CD8-positive, alpha-beta memory T cell (primary cell): ENCODE data around the gene SMAP1. TPM values are rescaled to one million over a fixed set of nuclear protein-coding genes. Genes with fewer than 3 reads are reported as not detected.

ENCODE experiments used
- CTCF ChIA-PET: fragments of 350-600 bp; sonication (Branson Sonifier 250); formaldehyde crosslinking; loops from one replicate; lab custom pipeline; 2021; ENCODE audit warnings: antibody characterized with exemption; lab: Charles Lee
- POLR2A ChIA-PET: fragments of 350-600 bp; sonication (Branson Sonifier 250); formaldehyde crosslinking; loops from one replicate; lab custom pipeline; 2021; ENCODE audit warnings: antibody characterized with exemption; lab: Charles Lee
- DNase-seq, 5 donors: peaks; one replicate each; pipeline versions ENCODE4 v3.0.0 to v3.0.0-alpha.2; 2020 to 2022; ENCODE audit warnings: mixed read lengths in 1 of 5
- H3K27ac ChIP-seq: one replicate; pipeline ENCODE4 v1.7.0; 2013; ENCODE audit warnings: low read depth, mild to moderate bottlenecking, low read length, moderate library complexity
- H3K27me3 ChIP-seq: 2 replicates; pipeline ENCODE4 v1.7.0; 2013; ENCODE audit warnings: low read length, mild to moderate bottlenecking; ENCODE audit not compliant: insufficient read depth, poor library complexity, severe bottlenecking
- H3K36me3 ChIP-seq: 2 replicates; pipeline ENCODE4 v1.7.0; 2013; ENCODE audit warnings: mild to moderate bottlenecking, low read length, moderate library complexity; ENCODE audit not compliant: insufficient read depth
- H3K4me1 ChIP-seq: 2 replicates; pipeline ENCODE4 v1.7.0; 2013; ENCODE audit warnings: mild to moderate bottlenecking, low read length, moderate library complexity; ENCODE audit not compliant: insufficient read depth
- H3K4me3 ChIP-seq: 2 replicates; pipeline ENCODE4 v1.7.0; 2013; ENCODE audit warnings: mild to moderate bottlenecking, low read length
- H3K9me3 ChIP-seq: 2 replicates; pipeline ENCODE4 v1.7.0; 2013; ENCODE audit warnings: mild to moderate bottlenecking, low read length
- H3K27ac Mint-ChIP-seq, 8 donors: one replicate each; pipeline ENCODE4 v1.8.0; 2020 to 2021; ENCODE audit warnings: mixed read lengths in 8 of 8, mild to moderate bottlenecking in 6 of 8, inconsistent platforms in 3 of 8, moderate library complexity in 3 of 8
- H3K27me3 Mint-ChIP-seq, 2 donors: one replicate each; pipeline ENCODE4 v1.8.0; 2020 to 2021; ENCODE audit warnings: mixed read lengths in 2 of 2, mild to moderate bottlenecking in 1 of 2, moderate library complexity in 1 of 2
- H3K36me3 Mint-ChIP-seq, 3 donors: one replicate each; pipeline ENCODE4 v1.8.0; 2020 to 2021; ENCODE audit warnings: mixed read lengths in 3 of 3, inconsistent platforms in 1 of 3, mild to moderate bottlenecking in 1 of 3
- H3K4me1 Mint-ChIP-seq, 3 donors: one replicate each; pipeline ENCODE4 v1.8.0; 2020 to 2021; ENCODE audit warnings: mixed read lengths in 3 of 3, inconsistent platforms in 1 of 3, mild to moderate bottlenecking in 1 of 3
- H3K4me3 Mint-ChIP-seq, 7 donors: one replicate each; pipeline ENCODE4 v1.8.0; 2020 to 2021; ENCODE audit warnings: mixed read lengths in 7 of 7, mild to moderate bottlenecking in 6 of 7, moderate library complexity in 4 of 7, inconsistent platforms in 2 of 7
- H3K9me3 Mint-ChIP-seq, 5 donors: one replicate each; pipeline ENCODE4 v1.8.0; 2020 to 2022; ENCODE audit warnings: mixed read lengths in 5 of 5, mild to moderate bottlenecking in 3 of 5, moderate library complexity in 2 of 5, inconsistent platforms in 1 of 5
- polyA plus RNA-seq: library from polyadenylated mRNA; unstranded; fragments of 300-500 nt; fragmentation: Illumina TruSeq; gene quantifications from one replicate; pipeline ENCODE4 v1.2.3, GENCODE V29; 2021
- total RNA-seq, 2 experiments: library from RNA; stranded (reverse); gene quantifications; one replicate each; pipeline ENCODE4 v1.2.3, GENCODE V29; 2021

The SMAP1 gene
- total and polyA plus RNA-seq, 3 experiments from 2014 or later = 20.1 to 29.8 (median 23.8) TPM

DNA sequence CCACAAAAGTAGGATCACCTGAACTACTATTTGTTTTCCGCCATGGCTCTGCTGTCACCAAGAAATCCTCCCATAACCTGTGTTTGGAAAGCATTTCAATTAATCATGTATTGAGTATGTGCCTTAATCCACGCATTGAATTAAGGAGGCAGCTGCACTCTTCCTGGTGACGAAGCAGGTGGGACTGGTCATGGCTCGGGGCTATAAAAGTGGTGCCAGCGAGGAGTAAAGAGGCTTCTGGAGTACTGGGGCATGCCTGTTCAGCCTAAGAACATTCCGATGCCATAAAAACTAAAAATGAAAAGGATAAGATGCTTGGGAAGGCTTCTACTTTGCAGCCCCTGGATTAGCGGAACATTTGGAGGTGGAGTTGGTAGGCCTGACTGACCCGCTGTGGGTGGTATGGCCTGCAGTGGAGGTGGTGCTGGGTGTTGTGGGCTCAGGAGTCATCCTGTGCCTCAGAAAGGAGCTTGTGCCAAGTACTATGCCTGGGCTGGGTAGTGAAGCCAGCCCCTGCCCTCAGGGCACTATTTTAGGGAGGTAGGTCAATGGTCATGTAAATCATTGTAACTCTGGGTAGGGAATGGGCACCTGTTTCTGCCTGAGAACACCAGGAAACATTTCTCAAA, 178.6 kb downstream of the SMAP1 start:
- H3K4me1 Mint-ChIP-seq = peaks cover 15 to 46% (median 18%) of the 10 kb centered on the region in 3 donors
- no peak overlapping the region for H3K4me3 ChIP-seq
- peaks cover 0 to 33% (median 9%) of the 10 kb centered on the region in 3 donors for H3K36me3 Mint-ChIP-seq

DNA sequence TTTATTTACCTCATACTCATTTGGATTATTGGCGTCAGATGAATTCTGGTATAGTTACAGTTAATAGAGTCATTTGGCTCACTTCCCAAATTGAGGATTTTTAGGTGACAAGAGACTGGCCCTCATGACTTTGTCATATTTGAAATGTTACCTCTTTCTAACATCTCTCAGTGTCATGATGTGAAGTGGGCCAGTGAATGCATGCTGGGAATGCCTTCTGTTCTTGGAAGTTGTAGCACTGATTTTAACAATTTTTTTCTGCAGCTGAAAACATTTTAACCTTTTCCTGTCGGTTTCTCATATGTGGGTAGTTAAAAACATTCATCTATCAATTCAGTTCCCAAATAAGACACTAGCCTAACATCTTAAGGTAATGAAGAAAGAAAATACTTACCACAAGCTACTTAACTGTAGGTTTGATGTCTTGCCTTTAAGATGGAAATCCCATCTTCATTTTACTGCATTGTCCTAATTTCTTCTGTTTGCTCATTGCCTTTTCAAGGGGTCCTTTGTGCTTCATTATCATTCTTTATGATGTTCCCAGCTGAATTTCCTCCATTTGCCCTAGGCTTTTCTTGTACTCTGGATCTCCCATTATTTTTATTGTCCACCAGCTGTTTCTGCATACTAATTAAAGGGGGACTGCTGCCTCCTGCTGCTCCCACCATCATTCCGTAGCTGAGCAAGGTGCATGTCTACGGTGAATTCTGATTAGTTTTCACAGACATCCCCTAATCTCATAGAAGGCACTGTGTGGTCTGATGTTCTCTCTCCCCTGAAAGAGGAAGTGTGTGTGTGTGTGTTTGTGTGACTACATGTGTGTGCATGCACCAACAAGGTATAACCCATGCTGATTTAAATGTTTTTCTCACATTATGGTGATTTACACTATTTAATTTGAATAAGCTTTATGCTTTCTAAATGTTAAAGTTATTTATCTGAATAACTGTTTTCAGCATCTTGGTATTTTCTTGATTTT, 179.7 kb downstream of the SMAP1 start:
- Histone ChIP-seq H3K36me3 (no peaks in the 10 kb centered on the region), H3K9me3 (no peaks in the 10 kb centered on the region), H3K27me3 (no peaks in the 10 kb centered on the region), H3K4me3 (no peak overlapping the region), H3K4me1 (no peaks in the 10 kb centered on the region), H3K27ac (no peak overlapping the region)
- Mint-ChIP-seq H3K4me3 (no peak overlapping the region), H3K36me3 (peaks cover 0 to 31% (median 12%) of the 10 kb centered on the region in 3 donors), H3K4me1 (peaks cover 15 to 39% (median 18%) of the 10 kb centered on the region in 3 donors), H3K9me3 (no peaks in the 10 kb centered on the region), H3K27ac (peak overlapping the region in 1 of 8 donors; percentile 71), H3K27me3 (no peaks in the 10 kb centered on the region)
- no peak for DNase-seq
- ChIA-PET POLR2A (no interaction called here), CTCF (no interaction called here)

More for the DNA sequence above, 178.6 kb downstream of the SMAP1 start:
- DNase-seq = no peak
- Histone ChIP-seq H3K9me3 (no peaks in the 10 kb centered on the region), H3K36me3 (no peaks in the 10 kb centered on the region), H3K27me3 (no peaks in the 10 kb centered on the region), H3K4me1 (no peaks in the 10 kb centered on the region), H3K27ac (no peak overlapping the region)
- Mint-ChIP-seq H3K27me3 (no peaks in the 10 kb centered on the region), H3K9me3 (no peaks in the 10 kb centered on the region), H3K4me3 (no peak overlapping the region), H3K27ac (peak overlapping the region in 2 of 8 donors; percentile 1 to 34)
- POLR2A ChIA-PET = no interaction called here
- CTCF ChIA-PET = no interaction called here

DNA sequence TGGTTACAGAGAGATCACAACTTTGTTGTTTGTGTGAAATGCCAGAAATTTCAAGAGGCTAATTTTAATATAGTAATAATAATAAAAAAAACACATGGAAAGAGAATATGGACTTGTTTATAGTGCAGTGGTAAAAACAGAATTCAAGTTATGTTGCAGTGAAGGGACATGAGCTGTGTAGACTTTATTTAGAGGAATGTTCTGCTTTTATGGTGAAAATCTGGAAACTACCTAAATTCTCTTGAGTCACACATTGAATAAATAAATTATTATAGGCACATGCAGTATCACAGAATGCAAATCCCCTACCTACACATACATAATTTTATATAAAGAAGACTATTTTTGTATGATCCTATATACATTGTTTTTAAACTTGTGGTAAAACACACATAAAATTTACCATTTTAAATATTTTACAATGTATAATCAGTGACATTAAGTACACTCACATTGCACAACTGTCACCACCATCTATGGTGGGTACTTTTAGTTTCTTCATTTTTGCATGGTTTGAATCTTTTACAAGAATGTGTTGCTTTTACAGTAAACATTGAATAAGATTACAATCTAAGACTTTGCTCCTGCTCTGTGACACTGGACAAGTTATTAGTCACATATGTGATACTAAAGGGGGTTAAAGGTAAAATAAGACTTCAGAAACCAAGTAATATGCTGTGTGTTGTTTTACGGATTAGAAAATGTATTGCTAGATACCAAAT, 181.8 kb downstream of the SMAP1 start:
- CTCF ChIA-PET = no interaction called here

DNA sequence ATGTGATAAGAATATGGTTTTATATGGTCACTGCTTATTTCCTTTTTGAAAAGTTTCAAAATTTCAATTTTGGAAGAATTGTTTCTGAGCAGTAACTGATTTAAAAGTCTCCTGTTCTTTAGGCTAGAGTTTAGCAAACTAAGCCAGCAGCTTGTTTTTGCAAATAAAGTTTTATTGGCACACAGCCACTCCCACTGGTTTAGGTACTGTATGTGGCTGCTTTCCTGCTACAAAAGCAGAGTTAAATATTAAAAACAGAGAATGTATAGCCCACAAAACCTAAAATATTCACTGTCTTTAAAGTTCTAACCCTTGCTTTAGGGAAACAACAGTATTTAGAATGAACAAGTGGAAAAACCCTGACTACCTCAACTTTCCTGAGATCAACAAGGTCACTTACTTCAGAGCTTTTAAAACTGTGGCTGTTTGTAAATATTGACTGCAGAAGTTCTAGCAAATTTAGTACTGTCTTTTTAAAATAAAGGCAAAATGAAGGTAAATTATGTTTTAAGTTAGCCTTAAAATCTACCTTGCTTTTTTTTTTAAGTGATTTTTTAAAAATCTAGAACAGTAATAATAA, 185.1 kb downstream of the SMAP1 start:
- CTCF ChIA-PET = no interaction called here
- peaks cover 0 to 10% (median 2%) of the 10 kb centered on the region in 3 donors for H3K4me1 Mint-ChIP-seq
- no peaks in the 10 kb centered on the region for H3K9me3 ChIP-seq
- H3K36me3 Mint-ChIP-seq = peaks cover 0 to 50% (median 6%) of the 10 kb centered on the region in 3 donors
- H3K9me3 Mint-ChIP-seq = no peaks in the 10 kb centered on the region
- DNase-seq = no peak
- no peaks in the 10 kb centered on the region for H3K36me3 ChIP-seq
- no peaks in the 10 kb centered on the region for H3K27me3 ChIP-seq
- POLR2A ChIA-PET = no interaction called here
- H3K4me3 ChIP-seq = no peak overlapping the region
- H3K27ac ChIP-seq = no peak overlapping the region
- H3K27me3 Mint-ChIP-seq = no peaks in the 10 kb centered on the region
- no peak overlapping the region for H3K27ac Mint-ChIP-seq
- no peak overlapping the region for H3K4me3 Mint-ChIP-seq
- H3K4me1 ChIP-seq = no peaks in the 10 kb centered on the region

More for the DNA sequence above, 181.8 kb downstream of the SMAP1 start:
- Histone ChIP-seq H3K27ac (no peak overlapping the region), H3K4me3 (no peak overlapping the region), H3K36me3 (no peaks in the 10 kb centered on the region), H3K27me3 (no peaks in the 10 kb centered on the region), H3K9me3 (no peaks in the 10 kb centered on the region), H3K4me1 (no peaks in the 10 kb centered on the region)
- Mint-ChIP-seq H3K36me3 (peaks cover 0 to 43% (median 14%) of the 10 kb centered on the region in 3 donors), H3K27me3 (no peaks in the 10 kb centered on the region), H3K4me3 (no peak overlapping the region), H3K27ac (no peak overlapping the region), H3K9me3 (no peaks in the 10 kb centered on the region), H3K4me1 (peaks cover 11 to 33% (median 13%) of the 10 kb centered on the region in 3 donors)
- POLR2A ChIA-PET = no interaction called here
- no peak for DNase-seq

DNA sequence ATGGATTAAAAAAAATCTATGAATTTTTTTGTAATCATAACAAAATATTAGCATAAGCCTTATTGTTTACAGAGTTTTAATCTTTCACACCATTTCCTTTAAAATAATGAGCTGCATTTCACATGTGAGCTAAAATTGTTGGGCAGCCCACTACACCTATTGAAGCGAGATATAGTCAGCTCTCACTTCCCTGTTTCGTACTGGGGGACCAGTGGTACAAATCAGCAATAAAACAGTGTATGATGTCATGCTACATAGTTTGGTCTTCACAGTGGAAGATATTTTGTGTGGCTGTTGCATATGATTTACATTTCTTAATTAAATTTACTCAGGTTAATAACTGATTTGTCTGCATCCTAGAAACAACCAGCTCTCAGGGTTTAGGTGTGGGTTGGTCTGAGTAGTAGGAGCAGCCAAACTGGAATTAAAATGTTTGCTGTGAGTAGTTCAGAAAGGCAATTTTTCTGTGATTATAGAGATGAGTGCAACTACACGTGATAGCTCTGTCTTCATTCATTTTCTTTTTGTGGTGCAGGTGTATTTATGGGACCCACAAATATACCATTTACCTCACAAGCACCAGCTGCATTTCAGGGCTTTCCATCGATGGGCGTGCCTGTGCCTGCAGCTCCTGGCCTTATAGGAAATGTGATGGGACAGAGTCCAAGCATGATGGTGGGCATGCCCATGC, 189.8 kb downstream of the SMAP1 start:
- no peak for DNase-seq
- Histone ChIP-seq H3K36me3 (peaks cover 5% of the 10 kb centered on the region), H3K27me3 (no peaks in the 10 kb centered on the region), H3K4me1 (no peaks in the 10 kb centered on the region), H3K27ac (no peak overlapping the region), H3K4me3 (no peak overlapping the region), H3K9me3 (no peaks in the 10 kb centered on the region)
- no peak overlapping the region for H3K27ac Mint-ChIP-seq
- H3K27me3 Mint-ChIP-seq = no peaks in the 10 kb centered on the region
- CTCF ChIA-PET = interaction anchor here (1.1 kb wide), 1 partner anchor 27 kb away, joined by 3 read pairs; no protein-coding TSS in a partner anchor
- H3K9me3 Mint-ChIP-seq = no peaks in the 10 kb centered on the region
- no peaks in the 10 kb centered on the region for H3K4me1 Mint-ChIP-seq
- H3K36me3 Mint-ChIP-seq = peaks cover 0 to 81% (median 19%) of the 10 kb centered on the region in 3 donors
- H3K4me3 Mint-ChIP-seq = no peak overlapping the region
- POLR2A ChIA-PET = no interaction called here

DNA sequence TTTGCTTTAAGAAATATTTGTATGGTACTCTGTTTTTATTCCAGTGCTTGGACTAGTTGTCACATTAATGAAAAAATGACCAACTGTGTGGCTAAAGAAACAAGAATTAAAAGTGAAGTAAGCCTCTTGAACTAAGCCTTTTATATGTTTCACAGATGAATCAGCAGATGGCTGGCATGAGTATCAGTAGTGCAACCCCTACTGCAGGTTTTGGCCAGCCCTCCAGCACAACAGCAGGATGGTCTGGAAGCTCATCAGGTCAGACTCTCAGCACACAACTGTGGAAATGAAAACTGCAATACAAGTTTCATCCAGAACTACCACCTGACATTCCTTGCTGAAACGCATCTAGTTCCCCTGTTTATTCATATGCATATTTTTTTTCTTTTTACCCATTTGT, 192.4 kb downstream of the SMAP1 start:
- Mint-ChIP-seq H3K4me3 (no peak overlapping the region), H3K27me3 (no peaks in the 10 kb centered on the region), H3K9me3 (no peaks in the 10 kb centered on the region), H3K36me3 (peaks cover 0 to 61% (median 18%) of the 10 kb centered on the region in 3 donors), H3K27ac (peak overlapping the region in 1 of 8 donors; percentile 23), H3K4me1 (peaks cover 0 to 8% (median 0%) of the 10 kb centered on the region in 3 donors)
- H3K9me3 ChIP-seq = no peaks in the 10 kb centered on the region
- no peaks in the 10 kb centered on the region for H3K27me3 ChIP-seq
- CTCF ChIA-PET = no interaction called here
- H3K4me3 ChIP-seq = no peak overlapping the region
- no peak overlapping the region for H3K27ac ChIP-seq
- no peaks in the 10 kb centered on the region for H3K4me1 ChIP-seq
- peaks cover 5% of the 10 kb centered on the region for H3K36me3 ChIP-seq
- DNase-seq = no peak
- POLR2A ChIA-PET = no interaction called here

DNA sequence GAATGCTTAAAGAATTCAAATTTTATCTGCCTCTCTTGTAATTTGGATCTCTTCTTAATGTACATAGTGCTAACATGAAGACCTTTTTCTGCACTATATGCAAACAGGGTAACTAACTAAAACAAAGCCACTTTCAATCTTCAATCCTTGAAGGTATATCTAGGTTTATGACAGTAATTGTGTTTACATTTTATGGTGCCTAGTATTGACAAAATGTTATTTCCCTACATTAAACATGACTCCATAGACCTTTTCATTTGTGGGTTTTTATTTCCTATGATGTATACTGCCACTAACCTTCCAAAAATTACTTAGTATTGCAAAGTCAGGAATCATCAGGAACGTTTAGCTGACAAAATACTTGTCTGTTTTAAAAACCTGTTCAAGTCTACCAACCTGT, 193.2 kb downstream of the SMAP1 start:
- Mint-ChIP-seq H3K27me3 (no peaks in the 10 kb centered on the region), H3K9me3 (peaks cover 0 to 4% (median 0%) of the 10 kb centered on the region in 5 donors), H3K36me3 (peaks cover 0 to 53% (median 16%) of the 10 kb centered on the region in 3 donors), H3K4me1 (peaks cover 0 to 8% (median 0%) of the 10 kb centered on the region in 3 donors), H3K4me3 (no peak overlapping the region), H3K27ac (peak overlapping the region in 1 of 8 donors; percentile 57)
- no peak for DNase-seq
- H3K27ac ChIP-seq = no peak overlapping the region
- ChIA-PET CTCF (no interaction called here), POLR2A (no interaction called here)
- no peak overlapping the region for H3K4me3 ChIP-seq
- peaks cover 5% of the 10 kb centered on the region for H3K36me3 ChIP-seq
- no peaks in the 10 kb centered on the region for H3K9me3 ChIP-seq
- H3K27me3 ChIP-seq = no peaks in the 10 kb centered on the region
- H3K4me1 ChIP-seq = no peaks in the 10 kb centered on the region
